ENCODE results near the gene ALDOB.

Gene ALDOB

GRCh38 chr9:101455656-101456240, 20.2 kb upstream of the ALDOB start:
- no peak for DNase-seq

GRCh38 chr9:101453776-101454570, 18.4 kb upstream of the ALDOB start:
- DNase-seq: no peak

GRCh38 chr9:101451498-101451897, 15.9 kb upstream of the ALDOB start:
- DNase-seq: no peak

- DNase-seq: no peak
Observed at GRCh38 chr9:101450931-101451330, 15.4 kb upstream of the ALDOB start.

- peak; percentile 9 for DNase-seq
Observed at GRCh38 chr9:101449071-101449721, 13.6 kb upstream of the ALDOB start.

GRCh38 chr9:101448680-101449070, 13.1 kb upstream of the ALDOB start:
- no peak for DNase-seq

GRCh38 chr9:101446732-101447131, 11.2 kb upstream of the ALDOB start:
- DNase-seq: no peak

GRCh38 chr9:101445353-101446029, 9.9 kb upstream of the ALDOB start:
- DNase-seq: no peak

- DNase-seq: no peak
Observed at GRCh38 chr9:101443364-101443771, 7.8 kb upstream of the ALDOB start.

- no peak for DNase-seq
Observed at GRCh38 chr9:101442736-101443135, 7.2 kb upstream of the ALDOB start.

- DNase-seq: no peak
Observed at GRCh38 chr9:101442318-101442717, 6.7 kb upstream of the ALDOB start.

GRCh38 chr9:101440714-101441230, 5.2 kb upstream of the ALDOB start:
- no peak for DNase-seq

GRCh38 chr9:101438523-101438922, 2.9 kb upstream of the ALDOB start:
- DNase-seq: no peak

GRCh38 chr9:101437806-101438232, 2.2 kb upstream of the ALDOB start:
- DNase-seq: no peak

- DNase-seq: no peak
Observed at GRCh38 chr9:101434998-101435397, 576 bp downstream of the ALDOB start.

GRCh38 chr9:101433229-101433628, 2.3 kb downstream of the ALDOB start:
- DNase-seq: no peak

- no peak for DNase-seq
Observed at GRCh38 chr9:101432740-101433139, 2.8 kb downstream of the ALDOB start.

GRCh38 chr9:101432171-101432570, 3.4 kb downstream of the ALDOB start:
- no peak for DNase-seq

GRCh38 chr9:101429736-101430135, 5.8 kb downstream of the ALDOB start:
- no peak for DNase-seq

GRCh38 chr9:101428909-101429308, 6.7 kb downstream of the ALDOB start:
- no peak for DNase-seq

- DNase-seq: no peak
Observed at GRCh38 chr9:101427957-101428655, 7.5 kb downstream of the ALDOB start.

- no peak for DNase-seq
Observed at GRCh38 chr9:101427358-101427757, 8.2 kb downstream of the ALDOB start.

- no peak for DNase-seq
Observed at GRCh38 chr9:101421653-101422065, 13.9 kb downstream of the ALDOB start.
